Gastrocnemius medialis (tissue), 4 donors: ENCODE measurements around the gene SFT2D3. TPM values are rescaled to one million over a fixed set of nuclear protein-coding genes. Genes with fewer than 3 reads are reported as not detected.
A peak's percentile ranks its signal among the peaks of the same experiment; 100 is the strongest.

ENCODE experiments used
- ATAC-seq, 2 donors: fragments of 150-250 bp; one replicate each; pipeline ENCODE4 v1.9.1; 2016
- DNase-seq, 2 donors: peaks; one replicate each; pipeline ENCODE4 v3.0.0-alpha.2; 2019
- H3K27ac ChIP-seq, 4 donors: fragments of 200-600 bp; sonication (generic); 1 replicate in 1 of 4; 2 replicates in 3 of 4; pipeline ENCODE4 v1.5.1; 2016 to 2018; ENCODE audit warnings: mild to moderate bottlenecking in 2 of 4, moderate library complexity in 1 of 4
- H3K27me3 ChIP-seq, 3 donors: fragments of 200-600 bp; sonication (generic) in 2 of 3; 1 replicate in 1 of 3; 2 replicates in 2 of 3; pipeline versions ENCODE4 v1.5.1 to v1.6.0; 2016 to 2019; ENCODE audit warnings: mild to moderate bottlenecking in 1 of 3, moderate library complexity in 1 of 3
- H3K36me3 ChIP-seq, 2 donors: fragments of 200-600 bp; sonication (generic) in 1 of 2; one replicate each; pipeline ENCODE4 v1.5.1; 2017 to 2018
- H3K4me1 ChIP-seq, 2 donors: fragments of 200-600 bp; sonication (generic) in 1 of 2; one replicate each; pipeline ENCODE4 v1.5.1; 2016 to 2017; ENCODE audit warnings: mild to moderate bottlenecking in 2 of 2
- H3K4me3 ChIP-seq, 4 donors: fragments of 200-600 bp; sonication (generic) in 3 of 4; 1 replicate in 1 of 4; 2 replicates in 3 of 4; pipeline ENCODE4 v1.5.1; 2016 to 2019; ENCODE audit warnings: mild to moderate bottlenecking in 2 of 4
- H3K9me3 ChIP-seq, 3 donors: fragments of 200-600 bp; sonication (generic) in 2 of 3; 1 replicate in 1 of 3; 2 replicates in 2 of 3; pipeline ENCODE4 v1.5.1; 2016 to 2019
- CTCF ChIP-seq, 5 experiments: fragments of 450-650 bp in 3 of 5; fragments of 200-600 bp in 2 of 5; sonication (generic) in 2 of 5; IDR thresholded peaks in 4 of 5; conservative IDR thresholded peaks in 1 of 5; 1 replicate in 4 of 5; 2 replicates in 1 of 5; pipeline ENCODE4 v1.5.1; 2016 to 2019; ENCODE audit warnings: antibody characterized with exemption in 5 of 5, mild to moderate bottlenecking in 3 of 5, moderate library complexity in 3 of 5
- POLR2A ChIP-seq, 2 donors: fragments of 450-650 bp; IDR thresholded peaks; one replicate each; pipeline ENCODE4 v1.6.1; 2017; ENCODE audit warnings: antibody characterized with exemption in 2 of 2, mild to moderate bottlenecking in 2 of 2, moderate library complexity in 2 of 2
- in situ Hi-C, 4 donors: fragments of 200-750 bp; cut with MboI; loops; one replicate each; pipeline versions ENCODE4 v1.15.0 to v1.8.0; 2017; ENCODE audit warnings: low sequenced_read_pairs in 4 of 4
- intact Hi-C: fragments of 100-400 bp; cut with DNase I; formaldehyde crosslinking; loops from one replicate; pipeline ENCODE4 v1.15.1; 2023; ENCODE audit warnings: low total_unique reads
- total RNA-seq, 4 donors: library from RNA; depleted of rRNA; stranded (reverse); fragments of >200 nt; gene quantifications; one replicate each; pipeline versions ENCODE4 v1.1.0 to v1.2.3, GENCODE V29; 2016

The SFT2D3 gene
- total RNA-seq, 4 donors from 2014 or later, result 3.0 to 5.5 (median 3.5) TPM

DNA sequence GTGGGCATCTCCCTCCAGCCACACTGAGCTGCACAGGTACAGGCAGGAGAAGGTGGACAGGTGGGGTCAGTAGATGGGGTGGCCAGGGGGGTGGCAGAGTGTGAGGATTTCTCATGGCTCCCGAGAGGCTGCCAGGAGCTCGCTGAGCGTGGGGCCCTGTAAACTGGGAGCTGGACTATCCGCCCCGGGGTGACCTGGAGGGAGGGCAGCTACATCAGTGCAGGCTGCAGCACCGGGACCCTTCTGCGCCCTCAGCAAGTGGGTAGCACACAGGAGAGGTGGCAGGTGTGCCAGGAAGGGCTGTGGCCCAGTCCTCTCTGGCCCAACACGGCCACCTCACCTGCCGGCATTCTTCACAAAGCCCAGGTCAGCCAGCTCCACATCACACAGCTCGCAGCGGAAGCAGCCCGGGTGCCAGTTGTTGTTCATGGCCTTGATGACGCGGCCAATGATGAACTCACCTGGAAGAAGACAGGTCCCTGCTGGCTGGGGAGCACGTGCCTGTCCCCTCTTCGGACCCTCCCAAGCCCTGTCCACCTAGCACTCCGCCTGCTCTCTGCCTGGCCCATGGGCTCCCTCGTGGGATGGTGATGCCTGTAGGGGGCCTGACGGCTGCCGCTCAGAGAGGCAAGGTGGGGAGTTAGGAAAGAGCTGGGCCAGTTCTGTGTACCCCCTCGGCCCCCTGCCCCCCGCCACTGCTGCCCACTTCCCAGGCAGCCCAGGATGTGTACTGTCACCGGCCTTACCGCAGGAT is 47.0 kb upstream of the SFT2D3 start:
- no peaks in the 10 kb centered on the region for H3K9me3 ChIP-seq
- TF ChIP-seq CTCF (IDR thresholded peaks at IDR 0.05 in 4 of 5, conservative IDR thresholded peaks at IDR 0.05 in 1 of 5) (no peak), POLR2A (IDR thresholded peaks at IDR 0.05) (no peak)
- ATAC-seq (no peak), DNase-seq (no peak)
- peak overlapping the region in 3 of 4 donors; percentile 67 to 79 (median 72) for H3K27ac ChIP-seq
- no peak overlapping the region for H3K4me3 ChIP-seq
- intact Hi-C loops, result no loop called here
- in situ Hi-C loops, result no loop called here
- H3K36me3 ChIP-seq, result no peaks in the 10 kb centered on the region
- H3K27me3 ChIP-seq, result no peaks in the 10 kb centered on the region
- H3K4me1 ChIP-seq, result peaks cover 19 to 38% of the 10 kb centered on the region in 2 donors

DNA sequence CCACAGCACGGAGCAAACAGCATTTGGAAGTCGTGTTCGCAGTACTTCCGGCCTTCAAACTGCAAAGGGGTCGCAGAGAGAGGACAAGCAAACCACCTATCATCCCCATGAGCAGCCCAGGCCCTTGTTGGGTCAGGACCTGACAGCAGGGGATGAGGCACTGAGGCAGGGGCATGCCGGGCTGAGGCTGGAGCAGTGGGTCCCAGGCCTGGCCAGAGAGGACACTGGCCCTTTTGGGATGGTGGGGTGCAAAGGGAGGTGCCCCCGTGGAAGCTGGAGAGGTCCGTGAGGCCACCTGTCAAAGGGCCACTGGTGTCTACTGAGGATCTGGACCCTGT is 46.5 kb upstream of the SFT2D3 start:
- ATAC-seq, result no peak
- in situ Hi-C loops, result no loop called here
- Histone ChIP-seq H3K4me1 (peaks cover 18 to 33% of the 10 kb centered on the region in 2 donors), H3K9me3 (no peaks in the 10 kb centered on the region), H3K27ac (peak overlapping the region; percentile 3 to 79 (median 64)), H3K4me3 (no peak overlapping the region), H3K36me3 (no peaks in the 10 kb centered on the region), H3K27me3 (no peaks in the 10 kb centered on the region)
- intact Hi-C loops, result no loop called here
- TF ChIP-seq CTCF (IDR thresholded peaks at IDR 0.05 in 4 of 5, conservative IDR thresholded peaks at IDR 0.05 in 1 of 5) (no peak), POLR2A (IDR thresholded peaks at IDR 0.05) (no peak)
- no peak for DNase-seq

DNA sequence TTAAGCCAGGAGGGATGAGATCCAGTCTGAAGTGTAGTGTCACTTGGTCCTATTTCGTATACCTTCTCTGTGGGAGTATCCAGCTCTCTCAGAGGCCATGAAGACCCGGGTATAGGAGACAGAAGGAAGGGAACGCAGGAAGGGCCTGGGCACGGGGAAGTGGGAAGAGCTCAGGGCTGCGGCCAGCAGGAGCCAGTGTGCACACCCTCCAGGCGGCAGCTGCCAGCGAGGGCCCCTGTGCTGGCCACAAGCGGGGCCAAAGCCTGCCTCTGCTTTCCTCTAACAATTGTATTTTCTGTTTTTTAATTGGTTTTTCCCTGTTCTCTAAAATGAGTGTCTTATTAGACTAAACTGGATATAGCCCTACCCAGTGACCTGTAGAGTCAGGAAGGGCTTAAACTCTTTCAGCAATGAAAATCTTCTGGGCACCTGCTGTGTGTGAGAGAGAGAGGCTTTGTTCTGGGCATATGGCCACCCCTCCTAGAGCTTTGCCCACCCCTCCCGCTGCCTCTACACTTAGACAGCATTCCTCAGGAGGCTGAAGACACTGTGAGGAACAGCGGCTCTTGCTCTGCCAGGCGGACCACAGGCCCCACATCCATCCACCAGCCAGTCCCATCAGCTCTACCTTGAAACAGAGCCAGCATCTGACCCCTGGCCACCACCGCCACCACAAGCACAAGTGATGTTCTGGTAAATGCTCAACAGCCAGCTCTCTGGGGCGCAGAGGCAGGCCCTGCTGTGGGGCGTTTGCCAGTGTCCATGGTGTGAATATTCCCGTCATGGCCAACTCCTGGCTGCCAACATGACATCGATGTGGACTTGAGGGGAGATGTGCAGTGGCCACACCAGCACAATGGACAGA is 45.9 kb upstream of the SFT2D3 start:
- H3K27ac ChIP-seq, result peak overlapping the region; percentile 24 to 79 (median 64)
- H3K36me3 ChIP-seq, result no peaks in the 10 kb centered on the region
- intact Hi-C loops, result no loop called here

GRCh38 chr2:127656569-127657231 is 44.6 kb upstream of the SFT2D3 start:
- DNase-seq (no peak), ATAC-seq (no peak)

More for the DNA sequence above, 45.9 kb upstream of the SFT2D3 start:
- Histone ChIP-seq H3K9me3 (no peaks in the 10 kb centered on the region), H3K27me3 (no peaks in the 10 kb centered on the region), H3K4me3 (no peak overlapping the region), H3K4me1 (peaks cover 21 to 29% of the 10 kb centered on the region in 2 donors)
- no peak for ATAC-seq
- in situ Hi-C loops, result no loop called here
- TF ChIP-seq POLR2A (IDR thresholded peaks at IDR 0.05) (no peak), CTCF (IDR thresholded peaks at IDR 0.05 in 4 of 5, conservative IDR thresholded peaks at IDR 0.05 in 1 of 5) (no peak)
- no peak for DNase-seq

More at GRCh38 chr2:127656569-127657231, 44.6 kb upstream of the SFT2D3 start:
- H3K4me1 ChIP-seq, result peaks cover 33% of the 10 kb centered on the region in 2 donors
- no peaks in the 10 kb centered on the region for H3K27me3 ChIP-seq
- peak overlapping the region; percentile 45 to 79 (median 72) for H3K27ac ChIP-seq
- intact Hi-C loops (no loop called here), in situ Hi-C loops (no loop called here)
- TF ChIP-seq CTCF (IDR thresholded peaks at IDR 0.05 in 4 of 5, conservative IDR thresholded peaks at IDR 0.05 in 1 of 5) (no peak), POLR2A (IDR thresholded peaks at IDR 0.05) (no peak)
- H3K9me3 ChIP-seq, result no peaks in the 10 kb centered on the region
- no peaks in the 10 kb centered on the region for H3K36me3 ChIP-seq
- no peak overlapping the region for H3K4me3 ChIP-seq
